Activated CD4-positive, alpha-beta T cell treated with anti-CD3 and anti-CD28 coated beads for 36 hours (primary cell): ENCODE data around the gene DSTN. TPM values are rescaled to one million over a fixed set of nuclear protein-coding genes. Genes with fewer than 3 reads are reported as not detected.

Experiments
- ATAC-seq: fragments of 200-7000 bp; cut with Tn5 transposase; one replicate; pipeline ENCODE4 v1.10.0; 2021; ENCODE audit warnings: mild to moderate bottlenecking, moderate library complexity
- CTCF ChIA-PET: fragments of 350-600 bp; sonication (Branson Sonifier 250); formaldehyde crosslinking; loops from one replicate; lab custom pipeline; 2021; ENCODE audit warnings: antibody characterized with exemption; lab: Charles Lee
- POLR2A ChIA-PET: fragments of 350-600 bp; sonication (Branson Sonifier 250); formaldehyde crosslinking; loops from one replicate; lab custom pipeline; 2021; ENCODE audit warnings: antibody characterized with exemption, inconsistent platforms; lab: Charles Lee
- DNase-seq: peaks from one replicate; pipeline ENCODE4 v3.0.0-alpha.2; 2020
- H3K27ac Mint-ChIP-seq: one replicate; pipeline ENCODE4 v1.8.0; 2021; ENCODE audit warnings: mixed read lengths
- H3K27me3 Mint-ChIP-seq: one replicate; pipeline ENCODE4 v1.8.0; 2021; ENCODE audit warnings: mixed read lengths
- H3K36me3 Mint-ChIP-seq: one replicate; pipeline ENCODE4 v1.8.0; 2021; ENCODE audit warnings: low read depth, mixed read lengths
- H3K4me1 Mint-ChIP-seq: one replicate; pipeline ENCODE4 v1.8.0; 2021; ENCODE audit warnings: mixed read lengths
- H3K4me3 Mint-ChIP-seq: one replicate; pipeline ENCODE4 v1.8.0; 2021; ENCODE audit warnings: mild to moderate bottlenecking, moderate library complexity, mixed read lengths
- H3K9me3 Mint-ChIP-seq: one replicate; pipeline ENCODE4 v1.8.0; 2021; ENCODE audit warnings: low read depth, mixed read lengths
- intact Hi-C, 2 experiments: fragments of 100-400 bp; cut with DNase I in 1 of 2; cut with micrococcal nuclease in 1 of 2; formaldehyde crosslinking; loops; one replicate each; pipeline versions ENCODE4 v1.14.2 to v1.15.1; 2022 to 2024; cut with DNase I, micrococcal nuclease
- total RNA-seq, 2 experiments: library from RNA; stranded (reverse); gene quantifications; one replicate each; pipeline ENCODE4 v1.2.3, GENCODE V29; 2021

The DSTN gene
- total RNA-seq, 2 experiments from 2014 or later = 66.2 to 68.4 TPM

GRCh38 chr20:17545127-17545526 lies 24.7 kb upstream of the DSTN start:
- H3K27me3 Mint-ChIP-seq = peaks cover 17% of the 10 kb centered on the region

GRCh38 chr20:17549131-17549530 lies 20.7 kb upstream of the DSTN start:
- Mint-ChIP-seq H3K27ac (no peak overlapping the region), H3K36me3 (no peaks in the 10 kb centered on the region), H3K4me1 (no peaks in the 10 kb centered on the region), H3K27me3 (peaks cover 8% of the 10 kb centered on the region), H3K4me3 (no peak overlapping the region), H3K9me3 (no peaks in the 10 kb centered on the region)
- ChIA-PET POLR2A (no interaction called here), CTCF (no interaction called here)
- ATAC-seq = no peak
- no peak for DNase-seq
- intact Hi-C loops = no loop called here

More at GRCh38 chr20:17545127-17545526, 24.7 kb upstream of the DSTN start:
- Mint-ChIP-seq H3K36me3 (no peaks in the 10 kb centered on the region), H3K9me3 (no peaks in the 10 kb centered on the region), H3K4me1 (no peaks in the 10 kb centered on the region), H3K4me3 (no peak overlapping the region), H3K27ac (no peak overlapping the region)
- ChIA-PET POLR2A (no interaction called here), CTCF (interaction anchor here (1.2 to 1.4 kb wide), 2 partner anchors 12 to 62 kb away, joined by 3 to 6 read pairs; no protein-coding TSS in a partner anchor)
- intact Hi-C loops = no loop called here
- no peak for DNase-seq
- no peak for ATAC-seq

GRCh38 chr20:17555106-17555505 lies 14.8 kb upstream of the DSTN start:
- H3K9me3 Mint-ChIP-seq = no peaks in the 10 kb centered on the region
- DNase-seq = no peak
- ChIA-PET POLR2A (no interaction called here), CTCF (interaction anchor here (1.0 kb wide), 1 partner anchor 17 kb away, joined by 3 read pairs; no protein-coding TSS in a partner anchor)
- ATAC-seq = no peak
- H3K4me1 Mint-ChIP-seq = peaks cover 26% of the 10 kb centered on the region
- no peaks in the 10 kb centered on the region for H3K36me3 Mint-ChIP-seq
- H3K4me3 Mint-ChIP-seq = no peak overlapping the region
- intact Hi-C loops = no loop called here
- no peaks in the 10 kb centered on the region for H3K27me3 Mint-ChIP-seq
- no peak overlapping the region for H3K27ac Mint-ChIP-seq

GRCh38 chr20:17556837-17557674 lies 12.8 kb upstream of the DSTN start:
- intact Hi-C loops = no loop called here
- Mint-ChIP-seq H3K27me3 (no peaks in the 10 kb centered on the region), H3K9me3 (no peaks in the 10 kb centered on the region), H3K4me3 (no peak overlapping the region), H3K27ac (no peak overlapping the region), H3K4me1 (peaks cover 40% of the 10 kb centered on the region), H3K36me3 (no peaks in the 10 kb centered on the region)
- ATAC-seq (no peak), DNase-seq (no peak)
- CTCF ChIA-PET = interaction anchor here (1.0 to 1.2 kb wide), 3 partner anchors 17 to 38 kb away, joined by 3 to 5 read pairs (median 3); no protein-coding TSS in a partner anchor
- POLR2A ChIA-PET = interaction anchor here (0.7 kb wide), 1 partner anchor 14 kb away, joined by 3 read pairs; no protein-coding TSS in a partner anchor

GRCh38 chr20:17557675-17558006 lies 12.2 kb upstream of the DSTN start:
- Mint-ChIP-seq H3K4me1 (peaks cover 40% of the 10 kb centered on the region), H3K27ac (no peak overlapping the region), H3K36me3 (no peaks in the 10 kb centered on the region), H3K27me3 (no peaks in the 10 kb centered on the region), H3K4me3 (no peak overlapping the region), H3K9me3 (no peaks in the 10 kb centered on the region)
- ChIA-PET CTCF (interaction anchor here (1.0 to 1.2 kb wide), 3 partner anchors 18 to 37 kb away, joined by 3 to 5 read pairs (median 3); no protein-coding TSS in a partner anchor), POLR2A (interaction anchor here (0.7 kb wide), 1 partner anchor 14 kb away, joined by 3 read pairs; no protein-coding TSS in a partner anchor)
- DNase-seq = no peak
- ATAC-seq = no peak
- intact Hi-C loops = loop anchor here in 1 of 2 experiments (1.0 kb wide), 2 partner anchors 13 to 435 kb away; partner anchors contain the start of gene DSTN

- intact Hi-C loops = loop anchor here in 1 of 2 experiments (1.0 kb wide), 2 partner anchors 12 to 434 kb away; partner anchors contain the start of gene DSTN
- ChIA-PET POLR2A (no interaction called here), CTCF (interaction anchor here (0.7 to 1.2 kb wide), 3 partner anchors 18 to 124 kb away, joined by 3 to 5 read pairs (median 3); no protein-coding TSS in a partner anchor)
- H3K9me3 Mint-ChIP-seq = no peaks in the 10 kb centered on the region
- H3K27ac Mint-ChIP-seq = peak overlapping the region; percentile 71
- no peak overlapping the region for H3K4me3 Mint-ChIP-seq
- H3K36me3 Mint-ChIP-seq = no peaks in the 10 kb centered on the region
- ATAC-seq (peak; percentile 81), DNase-seq (peak; percentile 57)
- peaks cover 41% of the 10 kb centered on the region for H3K4me1 Mint-ChIP-seq
- no peaks in the 10 kb centered on the region for H3K27me3 Mint-ChIP-seq
Measured at GRCh38 chr20:17558154-17558940, 11.5 kb upstream of the DSTN start.

GRCh38 chr20:17558941-17559304 lies 11.0 kb upstream of the DSTN start:
- Mint-ChIP-seq H3K27me3 (peaks cover 2% of the 10 kb centered on the region), H3K36me3 (no peaks in the 10 kb centered on the region), H3K4me3 (no peak overlapping the region), H3K27ac (peak overlapping the region; percentile 71), H3K9me3 (no peaks in the 10 kb centered on the region), H3K4me1 (peaks cover 41% of the 10 kb centered on the region)
- ChIA-PET CTCF (interaction anchor here (0.6 to 0.7 kb wide), 2 partner anchors 124 to 397 kb away, joined by 3 read pairs; no protein-coding TSS in a partner anchor), POLR2A (no interaction called here)
- DNase-seq = no peak
- intact Hi-C loops = loop anchor here in 1 of 2 experiments (1.0 kb wide), 2 partner anchors 11 to 433 kb away; partner anchors contain the start of gene DSTN
- no peak for ATAC-seq

GRCh38 chr20:17559338-17559737 lies 10.5 kb upstream of the DSTN start:
- no peak for DNase-seq
- ATAC-seq = no peak
- peaks cover 41% of the 10 kb centered on the region for H3K4me1 Mint-ChIP-seq
- no peaks in the 10 kb centered on the region for H3K9me3 Mint-ChIP-seq
- no peak overlapping the region for H3K27ac Mint-ChIP-seq
- peaks cover 4% of the 10 kb centered on the region for H3K27me3 Mint-ChIP-seq
- ChIA-PET POLR2A (no interaction called here), CTCF (interaction anchor here (0.6 kb wide), 1 partner anchor 397 kb away, joined by 3 read pairs; no protein-coding TSS in a partner anchor)
- intact Hi-C loops = no loop called here
- no peak overlapping the region for H3K4me3 Mint-ChIP-seq
- no peaks in the 10 kb centered on the region for H3K36me3 Mint-ChIP-seq

- ATAC-seq = peak; percentile 61
- DNase-seq = peak; percentile 48
- Mint-ChIP-seq H3K27me3 (peaks cover 7% of the 10 kb centered on the region), H3K4me3 (peak overlapping the region; percentile 10), H3K4me1 (peaks cover 41% of the 10 kb centered on the region), H3K36me3 (no peaks in the 10 kb centered on the region), H3K27ac (peak overlapping the region; percentile 82), H3K9me3 (no peaks in the 10 kb centered on the region)
- ChIA-PET POLR2A (interaction anchor here (0.6 to 1.3 kb wide), 3 partner anchors 9 to 21 kb away, joined by 3 to 4 read pairs (median 4); partner anchors contain the start of gene DSTN), CTCF (interaction anchor here (1.2 to 1.6 kb wide), 2 partner anchors 10 kb away, joined by 4 read pairs; partner anchors contain the start of gene DSTN)
- intact Hi-C loops = loop anchor here (1.0 to 10.0 kb wide), 4 partner anchors 9 to 986 kb away; partner anchors contain the start of genes DSTN (in 1 of the 2) and KIF16B (in 1 of the 2)
Measured at GRCh38 chr20:17560344-17561074, 9.4 kb upstream of the DSTN start.

GRCh38 chr20:17562804-17563305 lies 7.0 kb upstream of the DSTN start:
- ChIA-PET CTCF (no interaction called here), POLR2A (no interaction called here)
- intact Hi-C loops = loop anchor here in 1 of 2 experiments (10.0 kb wide), 1 partner anchor 988 kb away; the partner anchor contains the start of gene KIF16B
- H3K4me1 Mint-ChIP-seq = peaks cover 37% of the 10 kb centered on the region
- H3K27ac Mint-ChIP-seq = no peak overlapping the region
- no peaks in the 10 kb centered on the region for H3K36me3 Mint-ChIP-seq
- H3K9me3 Mint-ChIP-seq = no peaks in the 10 kb centered on the region
- DNase-seq = no peak
- no peak overlapping the region for H3K4me3 Mint-ChIP-seq
- peaks cover 8% of the 10 kb centered on the region for H3K27me3 Mint-ChIP-seq
- ATAC-seq = no peak
